ENCODE results near the gene ZDHHC12. TPM values are rescaled to one million over a fixed set of nuclear protein-coding genes. Genes with fewer than 3 reads are reported as not detected.

Gene ZDHHC12
- total and polyA plus RNA-seq, 2 of the 13 experiments (the other 11 are each of a cell fraction or from before 2014, with no cell fraction given), result 25.4 to 28.0 TPM

DNA sequence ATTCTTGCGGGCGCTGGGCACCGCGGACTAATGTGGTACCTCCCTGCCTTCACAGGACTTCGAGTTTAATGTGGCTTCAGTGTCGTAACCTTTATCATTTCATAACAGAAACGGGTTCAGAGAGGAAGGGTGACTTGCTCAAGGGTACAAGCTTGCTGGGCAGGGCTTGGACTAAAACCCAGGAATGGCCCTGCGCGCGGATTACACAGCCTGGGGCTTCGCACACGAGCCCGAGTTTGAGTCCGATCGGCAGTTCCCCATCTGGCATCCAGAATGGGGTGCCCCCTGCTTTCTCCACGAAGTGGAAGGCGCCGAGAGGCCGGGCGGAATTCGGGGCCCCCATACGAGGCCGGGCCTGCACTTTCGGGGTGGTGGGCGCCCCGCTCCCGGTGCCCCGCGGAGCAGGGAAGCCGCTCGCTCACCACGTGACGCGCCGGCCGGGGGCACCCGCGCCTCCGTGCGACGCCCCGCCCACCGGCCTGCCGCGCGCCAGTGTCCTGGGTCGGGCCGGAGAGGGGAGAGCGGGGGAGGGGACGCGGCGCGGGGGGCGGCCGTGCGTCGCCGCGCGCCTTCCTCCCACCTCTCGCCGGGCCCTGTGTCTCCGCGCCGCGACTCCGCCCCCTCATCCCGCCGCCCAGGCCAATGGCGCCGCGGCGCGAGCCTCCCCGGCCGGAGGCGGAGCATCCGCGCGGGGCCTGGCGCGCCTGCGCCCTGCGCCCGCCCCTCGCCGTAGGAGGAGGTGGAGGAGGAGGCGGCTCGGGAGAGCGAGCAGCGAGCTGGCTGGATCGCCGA, 35.2 kb downstream of the ZDHHC12 start, which contains the start of gene SET (continued):
- TF ChIP-seq, protein P1, sequence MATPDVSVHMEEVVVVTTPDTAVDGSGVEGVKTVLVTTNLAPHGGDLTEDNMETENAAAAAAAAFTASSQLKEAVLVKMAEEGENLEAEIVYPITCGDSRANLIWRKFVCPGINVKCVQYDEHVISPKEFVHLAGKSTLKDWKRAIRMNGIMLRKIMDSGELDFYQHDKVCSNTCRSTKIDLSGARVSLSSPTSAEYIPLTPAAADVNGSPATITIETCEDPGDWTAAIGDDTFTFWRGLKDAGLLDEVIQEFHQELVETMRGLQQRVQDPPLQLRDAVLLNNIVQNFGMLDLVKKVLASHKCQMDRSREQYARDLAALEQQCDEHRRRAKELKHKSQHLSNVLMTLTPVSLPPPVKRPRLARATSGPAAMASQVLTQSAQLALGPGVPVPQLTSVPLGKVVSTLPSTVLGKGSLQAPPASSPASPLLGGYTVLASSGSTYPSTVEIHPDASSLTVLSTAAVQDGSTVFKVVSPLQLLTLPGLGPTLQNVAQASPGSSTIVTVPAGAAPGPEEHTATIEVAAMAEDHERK (CRISPR knock-in tag; IDR thresholded peaks at IDR 0.05; ENCODE audit: low read depth), result no peak; the same call in 1 of the 2 replicates
- TF ChIP-seq, protein P2, sequence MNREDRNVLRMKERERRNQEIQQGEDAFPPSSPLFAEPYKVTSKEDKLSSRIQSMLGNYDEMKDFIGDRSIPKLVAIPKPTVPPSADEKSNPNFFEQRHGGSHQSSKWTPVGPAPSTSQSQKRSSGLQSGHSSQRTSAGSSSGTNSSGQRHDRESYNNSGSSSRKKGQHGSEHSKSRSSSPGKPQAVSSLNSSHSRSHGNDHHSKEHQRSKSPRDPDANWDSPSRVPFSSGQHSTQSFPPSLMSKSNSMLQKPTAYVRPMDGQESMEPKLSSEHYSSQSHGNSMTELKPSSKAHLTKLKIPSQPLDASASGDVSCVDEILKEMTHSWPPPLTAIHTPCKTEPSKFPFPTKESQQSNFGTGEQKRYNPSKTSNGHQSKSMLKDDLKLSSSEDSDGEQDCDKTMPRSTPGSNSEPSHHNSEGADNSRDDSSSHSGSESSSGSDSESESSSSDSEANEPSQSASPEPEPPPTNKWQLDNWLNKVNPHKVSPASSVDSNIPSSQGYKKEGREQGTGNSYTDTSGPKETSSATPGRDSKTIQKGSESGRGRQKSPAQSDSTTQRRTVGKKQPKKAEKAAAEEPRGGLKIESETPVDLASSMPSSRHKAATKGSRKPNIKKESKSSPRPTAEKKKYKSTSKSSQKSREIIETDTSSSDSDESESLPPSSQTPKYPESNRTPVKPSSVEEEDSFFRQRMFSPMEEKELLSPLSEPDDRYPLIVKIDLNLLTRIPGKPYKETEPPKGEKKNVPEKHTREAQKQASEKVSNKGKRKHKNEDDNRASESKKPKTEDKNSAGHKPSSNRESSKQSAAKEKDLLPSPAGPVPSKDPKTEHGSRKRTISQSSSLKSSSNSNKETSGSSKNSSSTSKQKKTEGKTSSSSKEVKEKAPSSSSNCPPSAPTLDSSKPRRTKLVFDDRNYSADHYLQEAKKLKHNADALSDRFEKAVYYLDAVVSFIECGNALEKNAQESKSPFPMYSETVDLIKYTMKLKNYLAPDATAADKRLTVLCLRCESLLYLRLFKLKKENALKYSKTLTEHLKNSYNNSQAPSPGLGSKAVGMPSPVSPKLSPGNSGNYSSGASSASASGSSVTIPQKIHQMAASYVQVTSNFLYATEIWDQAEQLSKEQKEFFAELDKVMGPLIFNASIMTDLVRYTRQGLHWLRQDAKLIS (CRISPR knock-in tag; IDR thresholded peaks at IDR 0.05), result no peak; the same call in 1 of the 2 replicates
- TF ChIP-seq ZNF224 (CRISPR knock-in tag; IDR thresholded peaks at IDR 0.05), result 0 out of 2 replicates have a peak, but pooled peaks have one; percentile 27
- TF ChIP-seq, protein P3, sequence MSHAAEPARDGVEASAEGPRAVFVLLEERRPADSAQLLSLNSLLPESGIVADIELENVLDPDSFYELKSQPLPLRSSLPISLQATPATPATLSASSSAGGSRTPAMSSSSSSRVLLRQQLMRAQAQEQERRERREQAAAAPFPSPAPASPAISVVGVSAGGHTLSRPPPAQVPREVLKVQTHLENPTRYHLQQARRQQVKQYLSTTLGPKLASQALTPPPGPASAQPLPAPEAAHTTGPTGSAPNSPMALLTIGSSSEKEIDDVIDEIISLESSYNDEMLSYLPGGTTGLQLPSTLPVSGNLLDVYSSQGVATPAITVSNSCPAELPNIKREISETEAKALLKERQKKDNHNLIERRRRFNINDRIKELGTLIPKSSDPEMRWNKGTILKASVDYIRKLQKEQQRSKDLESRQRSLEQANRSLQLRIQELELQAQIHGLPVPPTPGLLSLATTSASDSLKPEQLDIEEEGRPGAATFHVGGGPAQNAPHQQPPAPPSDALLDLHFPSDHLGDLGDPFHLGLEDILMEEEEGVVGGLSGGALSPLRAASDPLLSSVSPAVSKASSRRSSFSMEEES (CRISPR knock-in tag; IDR thresholded peaks at IDR 0.05), result no peak
- no peak for TF ChIP-seq HHEX (CRISPR knock-in tag; IDR thresholded peaks at IDR 0.05)
- no peak for TF ChIP-seq ZMYM2 (CRISPR knock-in tag; IDR thresholded peaks at IDR 0.05)
- no peak for TF ChIP-seq ZNF772 (CRISPR knock-in tag; IDR thresholded peaks at IDR 0.05)
- TF ChIP-seq RFXANK (CRISPR knock-in tag; IDR thresholded peaks at IDR 0.05), result no peak
- TF ChIP-seq ZSCAN21 (CRISPR knock-in tag; IDR thresholded peaks at IDR 0.05; ENCODE audit: borderline replicate concordance), result no peak
- TF ChIP-seq, protein P4, sequence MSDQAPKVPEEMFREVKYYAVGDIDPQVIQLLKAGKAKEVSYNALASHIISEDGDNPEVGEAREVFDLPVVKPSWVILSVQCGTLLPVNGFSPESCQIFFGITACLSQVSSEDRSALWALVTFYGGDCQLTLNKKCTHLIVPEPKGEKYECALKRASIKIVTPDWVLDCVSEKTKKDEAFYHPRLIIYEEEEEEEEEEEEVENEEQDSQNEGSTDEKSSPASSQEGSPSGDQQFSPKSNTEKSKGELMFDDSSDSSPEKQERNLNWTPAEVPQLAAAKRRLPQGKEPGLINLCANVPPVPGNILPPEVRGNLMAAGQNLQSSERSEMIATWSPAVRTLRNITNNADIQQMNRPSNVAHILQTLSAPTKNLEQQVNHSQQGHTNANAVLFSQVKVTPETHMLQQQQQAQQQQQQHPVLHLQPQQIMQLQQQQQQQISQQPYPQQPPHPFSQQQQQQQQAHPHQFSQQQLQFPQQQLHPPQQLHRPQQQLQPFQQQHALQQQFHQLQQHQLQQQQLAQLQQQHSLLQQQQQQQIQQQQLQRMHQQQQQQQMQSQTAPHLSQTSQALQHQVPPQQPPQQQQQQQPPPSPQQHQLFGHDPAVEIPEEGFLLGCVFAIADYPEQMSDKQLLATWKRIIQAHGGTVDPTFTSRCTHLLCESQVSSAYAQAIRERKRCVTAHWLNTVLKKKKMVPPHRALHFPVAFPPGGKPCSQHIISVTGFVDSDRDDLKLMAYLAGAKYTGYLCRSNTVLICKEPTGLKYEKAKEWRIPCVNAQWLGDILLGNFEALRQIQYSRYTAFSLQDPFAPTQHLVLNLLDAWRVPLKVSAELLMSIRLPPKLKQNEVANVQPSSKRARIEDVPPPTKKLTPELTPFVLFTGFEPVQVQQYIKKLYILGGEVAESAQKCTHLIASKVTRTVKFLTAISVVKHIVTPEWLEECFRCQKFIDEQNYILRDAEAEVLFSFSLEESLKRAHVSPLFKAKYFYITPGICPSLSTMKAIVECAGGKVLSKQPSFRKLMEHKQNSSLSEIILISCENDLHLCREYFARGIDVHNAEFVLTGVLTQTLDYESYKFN (CRISPR knock-in tag; conservative IDR thresholded peaks at IDR 0.05), result no peak; the same call in 1 of the 2 replicates
- peak; percentile 29; the same call in 1 of the 2 replicates for TF ChIP-seq CEBPB (IDR thresholded peaks at IDR 0.05; ENCODE audit: borderline replicate concordance, low read depth, low read length)
- no peak; the same call in 1 of the 2 replicates for TF ChIP-seq ZNF768 (CRISPR knock-in tag; IDR thresholded peaks at IDR 0.05)
- no peak for TF ChIP-seq FOXM1 (CRISPR knock-in tag; IDR thresholded peaks at IDR 0.05)
- TF ChIP-seq ZNF124 (CRISPR knock-in tag; IDR thresholded peaks at IDR 0.05), result 0 out of 2 replicates have a peak, but pooled peaks have one; percentile 37
- TF ChIP-seq MYC (CRISPR knock-in tag; IDR thresholded peaks at IDR 0.05; ENCODE audit: borderline replicate concordance), result no peak; the same call in 1 of the 2 replicates
- TF ChIP-seq, protein P5, sequence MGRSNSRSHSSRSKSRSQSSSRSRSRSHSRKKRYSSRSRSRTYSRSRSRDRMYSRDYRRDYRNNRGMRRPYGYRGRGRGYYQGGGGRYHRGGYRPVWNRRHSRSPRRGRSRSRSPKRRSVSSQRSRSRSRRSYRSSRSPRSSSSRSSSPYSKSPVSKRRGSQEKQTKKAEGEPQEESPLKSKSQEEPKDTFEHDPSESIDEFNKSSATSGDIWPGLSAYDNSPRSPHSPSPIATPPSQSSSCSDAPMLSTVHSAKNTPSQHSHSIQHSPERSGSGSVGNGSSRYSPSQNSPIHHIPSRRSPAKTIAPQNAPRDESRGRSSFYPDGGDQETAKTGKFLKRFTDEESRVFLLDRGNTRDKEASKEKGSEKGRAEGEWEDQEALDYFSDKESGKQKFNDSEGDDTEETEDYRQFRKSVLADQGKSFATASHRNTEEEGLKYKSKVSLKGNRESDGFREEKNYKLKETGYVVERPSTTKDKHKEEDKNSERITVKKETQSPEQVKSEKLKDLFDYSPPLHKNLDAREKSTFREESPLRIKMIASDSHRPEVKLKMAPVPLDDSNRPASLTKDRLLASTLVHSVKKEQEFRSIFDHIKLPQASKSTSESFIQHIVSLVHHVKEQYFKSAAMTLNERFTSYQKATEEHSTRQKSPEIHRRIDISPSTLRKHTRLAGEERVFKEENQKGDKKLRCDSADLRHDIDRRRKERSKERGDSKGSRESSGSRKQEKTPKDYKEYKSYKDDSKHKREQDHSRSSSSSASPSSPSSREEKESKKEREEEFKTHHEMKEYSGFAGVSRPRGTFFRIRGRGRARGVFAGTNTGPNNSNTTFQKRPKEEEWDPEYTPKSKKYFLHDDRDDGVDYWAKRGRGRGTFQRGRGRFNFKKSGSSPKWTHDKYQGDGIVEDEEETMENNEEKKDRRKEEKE (IDR thresholded peaks at IDR 0.05), result no peak

Measured in HepG2 (cell line).